HG03103 (cell line): Measurements from ENCODE around the gene MAMDC2.
A peak's percentile ranks its signal among the peaks of the same experiment; 100 is the strongest.

Experiments
- ATAC-seq: cut with Tn5 transposase; IDR thresholded peaks from one replicate; pipeline ENCODE4 v1.9.1; 2021; ENCODE audit warnings: low read depth; ENCODE audit not compliant: unreplicated experiment

The MAMDC2 gene

DNA sequence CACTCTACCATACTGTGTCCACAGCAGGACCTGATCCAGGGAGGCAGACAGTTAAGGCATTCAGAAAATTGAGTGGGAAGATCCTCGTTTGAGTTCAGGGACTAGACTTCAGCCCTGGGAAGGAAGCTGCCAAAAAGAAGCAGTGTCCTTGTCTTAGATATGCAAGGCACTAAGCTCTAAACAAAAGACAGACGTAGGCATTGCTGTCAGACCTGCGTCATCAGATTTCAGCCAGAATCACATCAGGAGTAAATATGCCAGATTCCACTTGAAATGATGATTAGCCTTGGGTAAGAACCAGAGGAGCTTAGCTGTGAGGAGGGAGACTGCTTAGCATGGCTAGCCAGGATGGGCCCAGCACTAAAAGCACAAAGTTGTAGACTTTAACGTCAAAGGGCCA is 56.7 kb downstream of the MAMDC2 start:
- ATAC-seq, result no peak

GRCh38 chr9:70101265-70101664 is 57.6 kb downstream of the MAMDC2 start:
- no peak for ATAC-seq

- no peak for ATAC-seq
Measured at GRCh38 chr9:70105147-70105546, 61.5 kb downstream of the MAMDC2 start.

DNA sequence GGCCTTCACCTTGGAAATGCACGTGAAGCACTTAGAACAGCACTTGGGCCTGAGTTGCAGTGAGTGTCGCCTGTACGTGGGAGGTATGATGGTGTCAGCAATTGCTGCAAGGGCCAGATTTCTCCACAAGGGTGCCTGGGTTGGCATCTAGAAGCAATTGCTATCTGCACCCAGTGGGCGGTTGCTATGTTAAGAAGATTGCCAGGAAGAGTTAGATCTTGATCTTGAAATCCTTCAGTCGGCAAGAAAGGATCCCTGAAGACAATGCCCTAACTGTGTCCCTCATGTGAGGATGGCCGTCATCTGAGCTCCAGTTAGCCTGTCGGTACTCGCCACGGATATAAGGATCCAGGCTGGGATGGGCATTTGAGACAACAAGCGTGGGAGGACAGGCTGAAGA is 62.9 kb downstream of the MAMDC2 start:
- no peak for ATAC-seq

GRCh38 chr9:70107558-70107957 is 63.9 kb downstream of the MAMDC2 start:
- ATAC-seq, result no peak

DNA sequence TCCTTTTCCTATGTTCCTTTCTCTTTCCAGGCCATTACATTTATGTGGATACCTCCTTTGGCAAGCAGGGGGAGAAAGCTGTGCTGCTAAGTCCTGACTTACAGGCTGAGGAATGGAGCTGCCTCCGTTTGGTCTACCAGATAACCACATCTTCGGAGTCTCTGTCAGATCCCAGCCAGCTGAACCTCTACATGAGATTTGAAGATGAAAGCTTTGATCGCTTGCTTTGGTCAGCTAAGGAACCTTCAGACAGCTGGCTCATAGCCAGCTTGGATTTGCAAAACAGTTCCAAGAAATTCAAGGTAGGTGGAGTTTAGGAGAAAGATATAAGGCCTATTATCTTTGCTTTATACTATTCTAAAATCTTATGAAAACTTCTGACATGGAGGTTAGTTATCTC is 64.5 kb downstream of the MAMDC2 start:
- no peak for ATAC-seq

GRCh38 chr9:70110194-70111041 is 66.8 kb downstream of the MAMDC2 start:
- no peak for ATAC-seq

GRCh38 chr9:70111042-70111602 is 67.5 kb downstream of the MAMDC2 start:
- ATAC-seq, result peak; percentile 70

DNA sequence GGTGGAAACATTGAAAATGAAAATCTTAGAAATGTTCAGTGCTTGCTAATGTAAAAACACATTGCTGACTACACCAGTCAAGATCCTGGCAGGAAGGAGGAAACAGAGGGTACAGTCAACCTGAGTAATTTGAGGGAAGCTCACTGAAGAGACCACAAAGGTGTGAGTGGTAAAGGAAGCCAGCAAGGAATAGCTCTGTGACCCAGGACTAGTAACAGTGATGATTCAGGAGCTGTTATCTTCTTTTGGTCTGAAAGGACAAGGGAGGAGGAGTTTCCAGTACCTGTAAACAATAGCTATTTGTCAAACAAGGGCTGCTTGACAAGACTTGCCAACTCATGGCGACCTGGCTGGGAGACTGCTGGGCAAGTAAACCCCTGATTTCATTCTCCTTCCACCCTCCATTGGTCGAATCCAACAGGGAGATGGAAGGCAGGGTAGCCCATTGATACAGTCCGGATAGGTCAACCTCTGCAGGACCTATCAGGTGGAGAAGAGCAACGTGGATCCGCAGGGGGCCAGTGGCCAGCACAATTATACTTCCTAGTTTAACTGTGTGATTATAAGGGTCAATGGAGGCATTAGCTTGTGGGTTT is 68.1 kb downstream of the MAMDC2 start:
- ATAC-seq, result no peak

- no peak for ATAC-seq
Measured at GRCh38 chr9:70112981-70113380, 69.3 kb downstream of the MAMDC2 start.

GRCh38 chr9:70113403-70114022 is 69.9 kb downstream of the MAMDC2 start:
- peak; percentile 81 for ATAC-seq

DNA sequence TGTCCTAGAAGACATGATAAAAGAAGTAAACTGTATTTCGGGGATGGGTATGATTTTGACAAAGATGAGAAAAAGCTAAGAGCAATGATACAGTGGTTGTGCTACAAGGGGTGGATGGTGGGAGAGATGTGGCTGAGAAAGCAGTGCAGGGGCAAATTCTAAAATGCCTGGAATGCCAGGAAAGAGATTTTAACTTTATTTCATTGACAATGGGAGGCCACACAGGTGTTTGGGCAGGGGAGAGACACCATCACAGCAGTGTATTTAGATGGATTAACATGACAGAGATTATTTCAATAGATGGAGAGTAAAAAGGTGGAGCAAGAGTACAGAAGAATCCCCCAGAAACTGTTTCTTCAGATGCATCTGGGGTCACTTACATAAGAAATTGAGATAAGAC is 71.2 kb downstream of the MAMDC2 start:
- no peak for ATAC-seq

- no peak for ATAC-seq
Measured at GRCh38 chr9:70117835-70118319, 74.2 kb downstream of the MAMDC2 start.

GRCh38 chr9:70119786-70120185 is 76.1 kb downstream of the MAMDC2 start:
- no peak for ATAC-seq

- ATAC-seq, result no peak
Measured at GRCh38 chr9:70120834-70121510, 77.3 kb downstream of the MAMDC2 start.

DNA sequence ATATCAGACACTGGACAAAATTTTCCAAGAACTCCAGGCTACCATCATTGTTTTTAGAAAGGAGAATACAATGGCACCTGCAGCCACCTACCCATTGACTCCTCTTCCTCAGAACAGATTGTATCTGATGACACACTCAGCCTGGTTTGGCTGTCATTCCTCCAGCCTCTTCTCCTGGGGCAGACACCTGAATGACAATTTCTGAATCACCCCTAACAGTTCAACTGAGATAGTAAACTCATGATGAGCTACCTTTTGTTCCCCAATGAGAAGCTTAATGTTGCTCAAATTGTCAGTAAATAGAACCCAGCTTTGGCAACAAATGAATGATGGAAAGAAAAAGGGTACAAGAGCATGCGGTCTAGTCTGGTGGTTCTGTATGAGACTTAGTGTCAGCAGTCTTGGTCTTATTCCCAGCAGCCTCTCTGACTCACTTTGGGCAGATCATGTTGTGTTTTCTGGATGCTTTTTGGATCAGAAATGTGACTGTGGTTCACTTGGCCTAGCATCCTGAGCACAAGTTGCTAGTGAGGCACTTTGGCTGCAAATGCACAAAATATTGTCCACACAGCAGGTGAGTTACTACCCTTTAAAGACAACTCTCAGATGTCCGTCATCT is 78.3 kb downstream of the MAMDC2 start:
- no peak for ATAC-seq

DNA sequence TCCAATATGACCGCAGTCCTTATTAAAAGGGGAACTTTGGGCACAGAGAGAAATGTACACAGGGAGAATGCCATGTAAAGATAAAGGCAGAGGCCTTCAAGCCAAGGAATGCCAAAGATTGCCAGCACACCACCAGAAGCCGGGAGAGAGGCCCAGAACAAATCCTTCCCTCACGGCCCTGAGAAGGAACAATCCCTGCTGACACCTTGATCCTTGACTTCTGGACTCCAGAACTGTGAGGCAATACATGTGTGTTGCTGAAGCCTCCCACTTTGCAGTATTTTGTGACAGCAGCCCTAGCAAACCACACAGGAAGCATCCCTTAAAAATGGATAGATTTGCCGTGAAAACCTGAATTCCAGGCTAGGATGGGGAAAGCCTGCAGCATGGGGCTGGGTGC is 80.0 kb downstream of the MAMDC2 start:
- no peak for ATAC-seq

- no peak for ATAC-seq
Measured at GRCh38 chr9:70125621-70126263, 82.1 kb downstream of the MAMDC2 start.

- ATAC-seq, result no peak
Measured at GRCh38 chr9:70127036-70127435, 83.4 kb downstream of the MAMDC2 start.
